ENCODE results near the gene INSRR.

The INSRR gene

GRCh38 chr1:156812293-156812990 lies 46.5 kb downstream of the INSRR start:
- H2BK15ac ChIP-seq (ENCODE audit: low read length): no peak overlapping the region
- H2BK12ac ChIP-seq (ENCODE audit: low read length): no peak overlapping the region
- H2BK5ac ChIP-seq (ENCODE audit: low read length): no peak overlapping the region
- no peak overlapping the region for H2AFZ ChIP-seq (ENCODE audit: low read length)
- no peak overlapping the region for H3K14ac ChIP-seq (ENCODE audit: low read length)
- H3K79me1 ChIP-seq (ENCODE audit: low read depth, low read length): no peaks in the 10 kb centered on the region
- no peak overlapping the region for H4K8ac ChIP-seq (ENCODE audit: low read depth, low read length)
- H3K4me1 ChIP-seq (ENCODE audit: control insufficient read depth in 2 of 2, insufficient read depth in 1 of 2, low read depth in 1 of 2, low read length in 2 of 2): peaks cover 9 to 18% of the 10 kb centered on the region in 2 donors
- no peak overlapping the region for H2BK120ac ChIP-seq (ENCODE audit: low read depth, low read length)
- no peak overlapping the region for H2AK5ac ChIP-seq (ENCODE audit: low read depth, low read length)
- H3K23ac ChIP-seq (ENCODE audit: low read depth, low read length, poor library complexity): no peak overlapping the region
- no CpG with 5 or more reads among the region's 10 CpGs for WGBS, 2 donors (ENCODE audit: extremely low coverage in 2 of 2, insufficient read length in 2 of 2, insufficient replicate concordance in 1 of 2)
- H3K27ac ChIP-seq (replicated peaks; ENCODE audit: low read length): no peak overlapping the region
- no peak overlapping the region for H4K91ac ChIP-seq (ENCODE audit: low read depth, low read length, poor library complexity)
- no peak overlapping the region for H3K18ac ChIP-seq (ENCODE audit: low read length)
- no peak overlapping the region for H3K9ac ChIP-seq (ENCODE audit: low read depth, low read length, poor library complexity)
- no peak overlapping the region for H3K4me2 ChIP-seq (ENCODE audit: insufficient read depth, low read length, poor library complexity, severe bottlenecking)
- no peaks in the 10 kb centered on the region for H3K9me3 ChIP-seq (replicated peaks in 1 of 2; ENCODE audit: control insufficient read depth in 2 of 2, insufficient read depth in 1 of 2, low read depth in 1 of 2, low read length in 2 of 2)
- H3K4me3 ChIP-seq (ENCODE audit: low read length in 2 of 2): no peak overlapping the region
- DNase-seq (ENCODE audit: low spot score): no peak
- H3K36me3 ChIP-seq (replicated peaks in 1 of 2; ENCODE audit: control insufficient read depth in 2 of 2, insufficient read depth in 2 of 2, low read length in 2 of 2): no peaks in the 10 kb centered on the region
- no peak overlapping the region for H3K4ac ChIP-seq (ENCODE audit: low read length)
- peaks cover 0 to 53% (median 19%) of the 10 kb centered on the region in 3 experiments for H3K27me3 ChIP-seq (ENCODE audit: control insufficient read depth in 3 of 3, insufficient read depth in 3 of 3, low read depth in 1 of 3, low read length in 3 of 3)

- Histone ChIP-seq H2BK120ac (ENCODE audit: low read depth, low read length) (no peak overlapping the region), H3K4me2 (ENCODE audit: insufficient read depth, low read length, poor library complexity, severe bottlenecking) (no peak overlapping the region), H3K27me3 (ENCODE audit: control insufficient read depth in 3 of 3, insufficient read depth in 3 of 3, low read depth in 1 of 3, low read length in 3 of 3) (peaks cover 0 to 43% (median 19%) of the 10 kb centered on the region in 3 experiments), H3K9me3 (replicated peaks in 1 of 2; ENCODE audit: control insufficient read depth in 2 of 2, insufficient read depth in 1 of 2, low read depth in 1 of 2, low read length in 2 of 2) (no peaks in the 10 kb centered on the region), H4K8ac (ENCODE audit: low read depth, low read length) (no peak overlapping the region), H3K27ac (replicated peaks; ENCODE audit: low read length) (no peak overlapping the region), H3K4ac (ENCODE audit: low read length) (no peak overlapping the region), H3K79me1 (ENCODE audit: low read depth, low read length) (no peaks in the 10 kb centered on the region), H3K18ac (ENCODE audit: low read length) (no peak overlapping the region), H2AFZ (ENCODE audit: low read length) (no peak overlapping the region), H2BK12ac (ENCODE audit: low read length) (no peak overlapping the region), H3K36me3 (replicated peaks in 1 of 2; ENCODE audit: control insufficient read depth in 2 of 2, insufficient read depth in 2 of 2, low read length in 2 of 2) (no peaks in the 10 kb centered on the region), H3K9ac (ENCODE audit: low read depth, low read length, poor library complexity) (no peak overlapping the region), H3K23ac (ENCODE audit: low read depth, low read length, poor library complexity) (no peak overlapping the region), H3K14ac (ENCODE audit: low read length) (peak overlapping the region; percentile 72), H2AK5ac (ENCODE audit: low read depth, low read length) (no peak overlapping the region), H2BK5ac (ENCODE audit: low read length) (no peak overlapping the region), H2BK15ac (ENCODE audit: low read length) (no peak overlapping the region), H3K4me3 (ENCODE audit: low read length in 2 of 2) (no peak overlapping the region), H3K4me1 (ENCODE audit: control insufficient read depth in 2 of 2, insufficient read depth in 1 of 2, low read depth in 1 of 2, low read length in 2 of 2) (peaks cover 9 to 18% of the 10 kb centered on the region in 2 donors), H4K91ac (ENCODE audit: low read depth, low read length, poor library complexity) (no peak overlapping the region)
- no peak for DNase-seq (ENCODE audit: low spot score)
- no CpG with 5 or more reads among the region's 4 CpGs for WGBS, 2 donors (ENCODE audit: extremely low coverage in 2 of 2, insufficient read length in 2 of 2, insufficient replicate concordance in 1 of 2)
Observed at GRCh38 chr1:156811168-156811567, 47.7 kb downstream of the INSRR start.

DNA sequence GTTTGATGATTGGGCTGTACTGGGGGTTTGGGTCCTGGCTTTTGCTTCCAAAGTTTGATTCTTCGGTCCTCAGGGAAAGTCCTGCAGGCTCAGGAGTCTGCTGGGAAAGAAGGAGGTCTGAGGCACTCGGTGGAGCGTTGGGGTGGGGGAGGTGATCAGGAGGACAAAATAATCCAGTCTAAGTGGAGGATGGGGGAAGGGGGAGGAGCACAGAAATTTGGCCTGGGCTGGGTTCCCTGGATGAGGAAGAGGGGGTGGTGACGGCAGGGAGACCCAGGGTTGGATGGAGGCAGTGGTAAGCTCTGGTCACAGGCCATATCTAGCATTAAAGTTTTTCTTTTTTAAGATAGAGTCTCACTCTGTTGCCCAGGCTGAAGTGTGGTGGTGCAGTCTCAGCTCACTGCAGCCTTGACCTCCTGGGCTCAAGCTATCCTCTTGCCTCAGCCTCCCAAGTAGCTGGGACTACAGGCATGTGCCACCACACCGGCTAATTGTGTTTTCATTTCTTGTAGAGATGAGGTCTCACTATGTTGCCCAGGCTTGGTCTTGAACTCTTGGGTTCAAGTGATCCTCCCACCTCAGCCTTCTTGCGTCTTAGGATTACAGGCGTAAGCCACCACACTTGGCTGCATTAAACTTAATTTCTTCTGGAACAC lies 49.1 kb downstream of the INSRR start:
- no peak overlapping the region for H3K18ac ChIP-seq (ENCODE audit: low read length)
- peaks cover 9 to 16% of the 10 kb centered on the region in 2 donors for H3K4me1 ChIP-seq (ENCODE audit: control insufficient read depth in 2 of 2, insufficient read depth in 1 of 2, low read depth in 1 of 2, low read length in 2 of 2)
- no peak overlapping the region for H3K4me3 ChIP-seq (ENCODE audit: low read length in 2 of 2)
- H2BK5ac ChIP-seq (ENCODE audit: low read length): peak overlapping the region; percentile 27
- no peak overlapping the region for H2BK120ac ChIP-seq (ENCODE audit: low read depth, low read length)
- no peak overlapping the region for H3K23ac ChIP-seq (ENCODE audit: low read depth, low read length, poor library complexity)
- no CpG with 5 or more reads among the region's 7 CpGs for WGBS, 2 donors (ENCODE audit: extremely low coverage in 2 of 2, insufficient read length in 2 of 2, insufficient replicate concordance in 1 of 2)
- H3K36me3 ChIP-seq (replicated peaks in 1 of 2; ENCODE audit: control insufficient read depth in 2 of 2, insufficient read depth in 2 of 2, low read length in 2 of 2): no peaks in the 10 kb centered on the region
- no peaks in the 10 kb centered on the region for H3K79me1 ChIP-seq (ENCODE audit: low read depth, low read length)
- no peak overlapping the region for H2AK5ac ChIP-seq (ENCODE audit: low read depth, low read length)
- H3K4ac ChIP-seq (ENCODE audit: low read length): no peak overlapping the region
- H3K27ac ChIP-seq (replicated peaks; ENCODE audit: low read length): no peak overlapping the region
- H2BK15ac ChIP-seq (ENCODE audit: low read length): no peak overlapping the region
- no peaks in the 10 kb centered on the region for H3K9me3 ChIP-seq (replicated peaks in 1 of 2; ENCODE audit: control insufficient read depth in 2 of 2, insufficient read depth in 1 of 2, low read depth in 1 of 2, low read length in 2 of 2)
- DNase-seq (ENCODE audit: low spot score): no peak
- no peak overlapping the region for H2AFZ ChIP-seq (ENCODE audit: low read length)
- no peak overlapping the region for H4K91ac ChIP-seq (ENCODE audit: low read depth, low read length, poor library complexity)
- no peak overlapping the region for H2BK12ac ChIP-seq (ENCODE audit: low read length)
- no peak overlapping the region for H3K4me2 ChIP-seq (ENCODE audit: insufficient read depth, low read length, poor library complexity, severe bottlenecking)
- H3K9ac ChIP-seq (ENCODE audit: low read depth, low read length, poor library complexity): no peak overlapping the region
- H3K27me3 ChIP-seq (ENCODE audit: control insufficient read depth in 3 of 3, insufficient read depth in 3 of 3, low read depth in 1 of 3, low read length in 3 of 3): peaks cover 0 to 30% (median 19%) of the 10 kb centered on the region in 3 experiments
- H4K8ac ChIP-seq (ENCODE audit: low read depth, low read length): no peak overlapping the region
- no peak overlapping the region for H3K14ac ChIP-seq (ENCODE audit: low read length)

- no peak overlapping the region for H4K8ac ChIP-seq (ENCODE audit: low read depth, low read length)
- no peaks in the 10 kb centered on the region for H3K79me1 ChIP-seq (ENCODE audit: low read depth, low read length)
- peaks cover 0 to 24% (median 19%) of the 10 kb centered on the region in 3 experiments for H3K27me3 ChIP-seq (ENCODE audit: control insufficient read depth in 3 of 3, insufficient read depth in 3 of 3, low read depth in 1 of 3, low read length in 3 of 3)
- H3K27ac ChIP-seq (replicated peaks; ENCODE audit: low read length): no peak overlapping the region
- no peak for DNase-seq (ENCODE audit: low spot score)
- H2BK12ac ChIP-seq (ENCODE audit: low read length): no peak overlapping the region
- no peak overlapping the region for H2BK120ac ChIP-seq (ENCODE audit: low read depth, low read length)
- WGBS, 2 donors (ENCODE audit: extremely low coverage in 2 of 2, insufficient read length in 2 of 2, insufficient replicate concordance in 1 of 2): no CpG with 5 or more reads among the region's 10 CpGs
- H3K4me2 ChIP-seq (ENCODE audit: insufficient read depth, low read length, poor library complexity, severe bottlenecking): no peak overlapping the region
- H2AFZ ChIP-seq (ENCODE audit: low read length): no peak overlapping the region
- H3K9ac ChIP-seq (ENCODE audit: low read depth, low read length, poor library complexity): peak overlapping the region; percentile 56
- no peak overlapping the region for H2AK5ac ChIP-seq (ENCODE audit: low read depth, low read length)
- H2BK15ac ChIP-seq (ENCODE audit: low read length): peak overlapping the region; percentile 56
- H3K4me3 ChIP-seq (ENCODE audit: low read length in 2 of 2): no peak overlapping the region
- H3K36me3 ChIP-seq (replicated peaks in 1 of 2; ENCODE audit: control insufficient read depth in 2 of 2, insufficient read depth in 2 of 2, low read length in 2 of 2): no peaks in the 10 kb centered on the region
- peak overlapping the region; percentile 21 for H3K18ac ChIP-seq (ENCODE audit: low read length)
- H3K14ac ChIP-seq (ENCODE audit: low read length): no peak overlapping the region
- H3K4me1 ChIP-seq (ENCODE audit: control insufficient read depth in 2 of 2, insufficient read depth in 1 of 2, low read depth in 1 of 2, low read length in 2 of 2): peaks cover 7 to 20% of the 10 kb centered on the region in 2 donors
- no peak overlapping the region for H3K4ac ChIP-seq (ENCODE audit: low read length)
- H4K91ac ChIP-seq (ENCODE audit: low read depth, low read length, poor library complexity): no peak overlapping the region
- no peaks in the 10 kb centered on the region for H3K9me3 ChIP-seq (replicated peaks in 1 of 2; ENCODE audit: control insufficient read depth in 2 of 2, insufficient read depth in 1 of 2, low read depth in 1 of 2, low read length in 2 of 2)
- H2BK5ac ChIP-seq (ENCODE audit: low read length): peak overlapping the region; percentile 27
- H3K23ac ChIP-seq (ENCODE audit: low read depth, low read length, poor library complexity): peak overlapping the region; percentile 38
Observed at GRCh38 chr1:156809281-156809680, 49.6 kb downstream of the INSRR start.
